Endothelial cell (in vitro differentiated cells): ENCODE data around the gene KCNE2. TPM values are rescaled to one million over a fixed set of nuclear protein-coding genes. Genes with fewer than 3 reads are reported as not detected.
A peak's percentile ranks its signal among the peaks of the same experiment; 100 is the strongest.
"Not testable (repeated sequence)": the region's sequence is repeated elsewhere in the genome, so short reads cannot be mapped to it uniquely, and the experiment has no call there.

Source experiments
- DNase-seq: peaks from one replicate; pipeline ENCODE4 v3.0.0; 2021; ENCODE audit warnings: low spot score
- H3K27ac Mint-ChIP-seq: one replicate; pipeline ENCODE4 v1.8.0; 2021; ENCODE audit warnings: mixed read lengths, inconsistent platforms; ENCODE audit not compliant: unreplicated experiment
- H3K27me3 Mint-ChIP-seq: one replicate; pipeline ENCODE4 v1.8.0; 2021; ENCODE audit warnings: mild to moderate bottlenecking, moderate library complexity, mixed read lengths, inconsistent platforms; ENCODE audit not compliant: unreplicated experiment
- H3K36me3 Mint-ChIP-seq: one replicate; pipeline ENCODE4 v1.8.0; 2021; ENCODE audit warnings: mild to moderate bottlenecking, low read depth, mixed read lengths, inconsistent platforms; ENCODE audit not compliant: unreplicated experiment
- H3K4me1 Mint-ChIP-seq: one replicate; pipeline ENCODE4 v1.8.0; 2021; ENCODE audit warnings: mild to moderate bottlenecking, mixed read lengths, inconsistent platforms; ENCODE audit not compliant: unreplicated experiment
- H3K4me3 Mint-ChIP-seq: one replicate; pipeline ENCODE4 v1.8.0; 2021; ENCODE audit warnings: mild to moderate bottlenecking, mixed read lengths, inconsistent platforms; ENCODE audit not compliant: unreplicated experiment
- H3K9me3 Mint-ChIP-seq: one replicate; pipeline ENCODE4 v1.8.0; 2021; ENCODE audit warnings: mixed read lengths, inconsistent platforms; ENCODE audit not compliant: unreplicated experiment
- total RNA-seq: library from RNA; stranded (reverse); fragmentation: NEBNext Ultra II Directional; extraction: Animal tissue kit (Norgen Biotek cat#: 25700); gene quantifications from one replicate; pipeline ENCODE4 v1.2.1, GENCODE V29; 2021; ENCODE audit not compliant: unreplicated experiment
- TF ChIP-seq, protein P1 (sequence below): fragments of 200-600 bp; sonication (generic); IDR thresholded peaks from one replicate; pipeline ENCODE4 v1.5.0; 2021; ENCODE audit warnings: antibody characterized with exemption; ENCODE audit not compliant: unreplicated experiment

KCNE2 gene
- total RNA-seq, 1 donor from 2014 or later, result not detected

DNA sequence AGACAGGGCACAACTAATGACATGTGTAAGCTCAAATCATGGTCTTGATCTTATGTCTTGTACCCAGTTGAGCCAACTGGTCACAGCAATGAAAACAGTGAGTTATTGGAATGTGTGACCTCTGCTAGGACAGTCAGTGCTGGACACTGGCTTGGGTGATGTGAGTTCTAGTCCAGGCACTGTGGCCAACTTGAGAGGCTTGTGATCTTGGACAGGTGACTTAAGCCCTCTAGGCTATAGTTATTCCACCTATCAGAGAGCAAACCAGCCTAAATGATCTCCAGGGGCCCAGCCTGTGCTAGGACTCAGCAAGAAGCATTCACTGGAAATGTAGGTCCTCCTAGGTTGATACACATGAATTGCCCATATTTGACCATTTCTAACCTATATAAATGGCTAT, 1.1 kb downstream of the KCNE2 start:
- TF ChIP-seq, protein P1, sequence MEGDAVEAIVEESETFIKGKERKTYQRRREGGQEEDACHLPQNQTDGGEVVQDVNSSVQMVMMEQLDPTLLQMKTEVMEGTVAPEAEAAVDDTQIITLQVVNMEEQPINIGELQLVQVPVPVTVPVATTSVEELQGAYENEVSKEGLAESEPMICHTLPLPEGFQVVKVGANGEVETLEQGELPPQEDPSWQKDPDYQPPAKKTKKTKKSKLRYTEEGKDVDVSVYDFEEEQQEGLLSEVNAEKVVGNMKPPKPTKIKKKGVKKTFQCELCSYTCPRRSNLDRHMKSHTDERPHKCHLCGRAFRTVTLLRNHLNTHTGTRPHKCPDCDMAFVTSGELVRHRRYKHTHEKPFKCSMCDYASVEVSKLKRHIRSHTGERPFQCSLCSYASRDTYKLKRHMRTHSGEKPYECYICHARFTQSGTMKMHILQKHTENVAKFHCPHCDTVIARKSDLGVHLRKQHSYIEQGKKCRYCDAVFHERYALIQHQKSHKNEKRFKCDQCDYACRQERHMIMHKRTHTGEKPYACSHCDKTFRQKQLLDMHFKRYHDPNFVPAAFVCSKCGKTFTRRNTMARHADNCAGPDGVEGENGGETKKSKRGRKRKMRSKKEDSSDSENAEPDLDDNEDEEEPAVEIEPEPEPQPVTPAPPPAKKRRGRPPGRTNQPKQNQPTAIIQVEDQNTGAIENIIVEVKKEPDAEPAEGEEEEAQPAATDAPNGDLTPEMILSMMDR, result no peak
- Mint-ChIP-seq H3K4me1 (peaks cover 3% of the 10 kb centered on the region), H3K27ac (no peak overlapping the region), H3K36me3 (no peaks in the 10 kb centered on the region), H3K27me3 (no peaks in the 10 kb centered on the region), H3K4me3 (no peak overlapping the region), H3K9me3 (no peaks in the 10 kb centered on the region)
- no peak for DNase-seq

DNA sequence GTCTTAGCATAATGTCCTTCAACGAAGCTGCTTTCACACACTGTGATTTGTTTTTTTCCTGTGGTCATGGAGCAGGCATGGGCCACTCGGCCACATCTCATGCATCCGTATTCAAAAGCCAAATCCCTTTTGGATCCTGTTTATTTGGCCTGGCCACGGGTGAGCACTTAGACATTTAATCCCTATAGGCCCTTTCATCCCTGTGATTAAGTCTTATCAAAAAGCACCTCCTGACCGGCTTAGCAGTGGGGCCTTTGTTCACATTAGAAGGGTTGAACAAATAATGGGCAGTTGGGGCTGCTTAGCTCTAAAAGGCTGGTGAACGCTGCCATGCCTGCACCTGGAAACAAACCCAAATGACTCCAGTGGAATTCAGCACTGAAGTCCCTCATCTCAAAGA, 2.0 kb downstream of the KCNE2 start:
- peaks cover 3% of the 10 kb centered on the region for H3K4me1 Mint-ChIP-seq
- H3K4me3 Mint-ChIP-seq, result no peak overlapping the region
- H3K36me3 Mint-ChIP-seq, result no peaks in the 10 kb centered on the region
- TF ChIP-seq, protein P1, result no peak
- H3K27me3 Mint-ChIP-seq, result no peaks in the 10 kb centered on the region
- no peak overlapping the region for H3K27ac Mint-ChIP-seq
- no peak for DNase-seq
- H3K9me3 Mint-ChIP-seq, result no peaks in the 10 kb centered on the region

DNA sequence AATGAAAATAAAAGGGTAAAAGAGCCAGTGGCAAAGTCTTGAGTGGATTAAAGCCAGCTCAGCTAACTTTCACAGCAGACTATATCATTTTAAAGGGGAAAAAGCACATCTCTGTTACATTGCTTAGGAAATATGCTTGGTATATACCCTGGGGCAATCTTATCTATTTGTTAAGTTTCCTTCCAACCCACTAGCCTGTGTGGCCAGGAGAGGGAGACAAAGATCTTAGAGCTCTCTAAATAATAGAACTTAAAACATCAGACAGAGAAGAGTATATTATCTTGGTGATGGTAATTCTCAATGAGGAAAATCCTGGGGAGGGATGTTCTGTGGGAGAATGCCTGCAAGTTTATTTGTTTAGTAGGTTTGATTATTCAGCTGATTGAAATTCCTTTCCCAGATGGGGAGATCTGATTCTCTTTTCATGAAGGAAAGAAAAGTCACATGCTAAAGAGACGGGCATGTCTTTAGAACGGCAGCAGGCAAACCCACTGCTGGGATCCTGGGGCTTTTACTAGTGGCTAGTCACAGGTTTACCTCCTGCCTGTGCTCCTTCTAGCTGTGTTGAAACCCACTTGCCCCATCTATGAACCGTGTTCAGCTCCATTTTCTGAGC, 3.6 kb downstream of the KCNE2 start:
- DNase-seq, result peak; percentile 33
- Mint-ChIP-seq H3K36me3 (no peaks in the 10 kb centered on the region), H3K27ac (no peak overlapping the region), H3K4me1 (no peaks in the 10 kb centered on the region), H3K4me3 (no peak overlapping the region), H3K27me3 (no peaks in the 10 kb centered on the region), H3K9me3 (no peaks in the 10 kb centered on the region)
- TF ChIP-seq, protein P1, result peak; percentile 46

DNA sequence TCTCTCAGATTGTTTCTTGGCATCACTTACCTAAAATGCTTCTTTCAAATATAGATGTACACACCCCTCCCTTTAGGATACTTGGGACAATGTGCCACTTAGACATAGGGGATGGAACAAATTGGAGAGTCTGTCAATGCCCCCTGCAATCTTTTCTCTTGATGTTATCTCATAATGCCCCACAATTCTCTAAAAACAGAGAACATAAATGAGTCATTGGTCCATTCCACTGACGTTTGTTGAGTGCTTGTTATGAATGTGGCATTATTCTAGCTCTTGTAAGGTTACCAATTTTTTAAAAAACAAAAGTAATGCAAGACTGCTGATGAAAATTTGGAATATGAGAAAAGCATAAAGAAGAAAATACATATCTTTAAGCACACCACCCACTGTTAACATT, 5.9 kb downstream of the KCNE2 start:
- TF ChIP-seq, protein P1, result no peak
- H3K4me3 Mint-ChIP-seq, result no peak overlapping the region
- no peaks in the 10 kb centered on the region for H3K27me3 Mint-ChIP-seq
- DNase-seq, result no peak
- no peaks in the 10 kb centered on the region for H3K36me3 Mint-ChIP-seq
- H3K9me3 Mint-ChIP-seq, result no peaks in the 10 kb centered on the region
- no peak overlapping the region for H3K27ac Mint-ChIP-seq
- peaks cover 4% of the 10 kb centered on the region for H3K4me1 Mint-ChIP-seq

DNA sequence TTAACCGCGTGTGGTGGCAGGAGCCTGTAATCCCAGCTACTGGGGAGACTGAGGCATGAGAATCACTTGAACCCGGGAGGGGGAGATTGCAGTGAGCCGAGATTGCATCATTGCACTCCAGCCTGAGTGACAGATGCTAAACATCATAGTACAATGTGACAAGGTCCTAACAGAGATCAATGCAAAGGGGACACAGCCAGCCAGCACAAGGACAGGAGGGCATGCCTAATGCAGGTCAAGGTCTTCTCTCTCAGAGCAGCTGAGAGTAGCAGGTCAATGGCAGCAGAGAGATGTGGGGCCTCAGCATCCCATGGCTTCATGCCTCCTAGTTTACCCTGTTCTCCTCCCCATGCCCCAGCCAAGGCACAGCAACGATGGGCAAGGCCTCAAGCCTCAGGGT, 8.5 kb downstream of the KCNE2 start:
- no peaks in the 10 kb centered on the region for H3K9me3 Mint-ChIP-seq
- H3K27me3 Mint-ChIP-seq, result no peaks in the 10 kb centered on the region
- TF ChIP-seq, protein P1, result no peak
- peaks cover 4% of the 10 kb centered on the region for H3K4me1 Mint-ChIP-seq
- H3K36me3 Mint-ChIP-seq, result no peaks in the 10 kb centered on the region
- H3K4me3 Mint-ChIP-seq, result no peak overlapping the region
- no peak overlapping the region for H3K27ac Mint-ChIP-seq
- DNase-seq, result no peak

DNA sequence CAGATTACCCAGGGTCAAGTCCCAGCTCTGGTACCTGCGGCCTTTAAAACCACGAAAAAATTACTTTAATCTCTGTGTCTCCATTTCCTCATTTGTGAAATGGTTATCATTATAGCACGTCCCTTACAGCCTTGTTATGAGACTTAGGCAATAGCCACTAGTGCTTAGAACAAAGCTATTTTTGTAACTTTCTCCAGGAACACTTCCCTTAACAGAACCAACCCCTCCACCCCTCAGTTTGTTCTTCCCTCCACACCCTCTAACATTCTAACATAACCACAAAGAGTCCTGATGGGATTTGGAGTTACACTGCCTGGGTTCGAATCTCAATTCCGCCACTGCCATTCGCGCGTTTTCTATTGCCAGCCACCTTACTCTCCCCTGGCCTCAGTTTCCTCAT, 10.7 kb downstream of the KCNE2 start:
- H3K4me1 Mint-ChIP-seq, DNase-seq, H3K27ac Mint-ChIP-seq, H3K27me3 Mint-ChIP-seq, H3K36me3 Mint-ChIP-seq, H3K9me3 Mint-ChIP-seq, H3K4me3 Mint-ChIP-seq: not testable (repeated sequence)

DNA sequence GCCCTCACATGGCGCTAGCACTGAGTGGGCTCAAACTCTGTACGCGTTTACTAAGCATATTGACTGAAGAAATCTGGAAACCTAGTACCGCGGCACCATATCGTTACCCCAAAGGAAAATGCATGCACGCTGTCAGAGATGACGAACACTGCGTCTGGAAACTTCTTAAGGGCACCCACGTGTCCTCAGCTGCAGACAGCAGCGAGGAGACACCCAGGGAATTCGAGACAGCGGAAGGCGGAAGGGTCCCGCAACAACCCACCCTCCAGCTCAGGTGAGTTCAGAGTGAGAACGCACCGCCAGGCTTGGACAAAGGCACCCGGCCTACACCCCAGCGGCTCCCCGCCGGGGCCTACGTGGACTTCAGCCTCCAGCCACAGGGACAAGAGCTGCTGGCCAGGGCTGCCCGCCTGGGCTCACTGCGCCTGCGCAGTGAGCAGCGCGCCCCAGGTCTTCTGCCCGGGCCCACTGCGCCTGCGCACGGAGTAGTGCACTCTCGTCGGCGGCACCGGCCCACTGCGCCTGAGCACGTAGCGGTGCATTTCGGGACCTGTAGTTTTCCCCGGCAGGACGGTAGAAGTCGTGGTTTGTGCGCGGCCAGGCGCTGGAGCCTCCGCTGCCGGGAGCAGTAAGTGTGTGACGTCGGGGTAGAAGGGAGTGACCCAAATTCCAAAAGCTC, 11.3 kb downstream of the KCNE2 start, which contains the start of gene SMIM11:
Gene SMIM11, plus strand, starts transcription at position 568 of the 679 bp plus-strand sequence. CDS start 3,998 bp downstream, outside the sequence.
- H3K27me3 Mint-ChIP-seq, DNase-seq, H3K27ac Mint-ChIP-seq, H3K4me3 Mint-ChIP-seq, H3K4me1 Mint-ChIP-seq, H3K36me3 Mint-ChIP-seq, H3K9me3 Mint-ChIP-seq: not testable (repeated sequence)
